A549 treated with ZK216348 at 1 μM for 4 hours (cell line): ENCODE data around the gene MAST1. TPM values are rescaled to one million over a fixed set of nuclear protein-coding genes. Genes with fewer than 3 reads are reported as not detected.

Experiments used
- total RNA-seq: library from RNA; stranded (reverse); fragments of 200-300 nt; extraction: Qiagen RNA extraction; gene quantifications from 5 replicates; pipeline ENCODE4 v1.2.3, GENCODE V29; 2022; ENCODE audit warnings: low read depth

Gene MAST1
- 0.98 to 2.5 TPM (median 2.5 TPM) in 5 replicates for total RNA-seq

GRCh38 chr19:12838182-12838885 is at the start of gene MAST1:
Gene MAST1 (plus strand): TSS chr19:12838515. CDS start chr19:12838573, 58 bp downstream.

DNA sequence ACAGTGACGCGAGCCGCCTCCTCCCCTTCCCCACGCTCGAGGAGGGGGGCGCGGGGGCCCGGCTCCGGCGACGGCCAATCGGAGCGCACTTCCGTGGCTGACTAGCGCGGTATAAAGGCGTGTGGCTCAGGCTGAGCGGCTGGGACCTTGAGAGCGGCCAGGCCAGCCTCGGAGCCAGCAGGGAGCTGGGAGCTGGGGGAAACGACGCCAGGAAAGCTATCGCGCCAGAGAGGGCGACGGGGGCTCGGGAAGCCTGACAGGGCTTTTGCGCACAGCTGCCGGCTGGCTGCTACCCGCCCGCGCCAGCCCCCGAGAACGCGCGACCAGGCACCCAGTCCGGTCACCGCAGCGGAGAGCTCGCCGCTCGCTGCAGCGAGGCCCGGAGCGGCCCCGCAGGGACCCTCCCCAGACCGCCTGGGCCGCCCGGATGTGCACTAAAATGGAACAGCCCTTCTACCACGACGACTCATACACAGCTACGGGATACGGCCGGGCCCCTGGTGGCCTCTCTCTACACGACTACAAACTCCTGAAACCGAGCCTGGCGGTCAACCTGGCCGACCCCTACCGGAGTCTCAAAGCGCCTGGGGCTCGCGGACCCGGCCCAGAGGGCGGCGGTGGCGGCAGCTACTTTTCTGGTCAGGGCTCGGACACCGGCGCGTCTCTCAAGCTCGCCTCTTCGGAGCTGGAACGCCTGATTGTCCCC is 46.8 kb upstream of the MAST1 start, which contains the start of gene JUNB:
Gene JUNB, plus strand, starts transcription at position 142 of the 706 bp plus-strand sequence. Its CDS starts 286 bp downstream, at position 428.

GRCh38 chr19:12801466-12802266 is 36.6 kb upstream of the MAST1 start, which contains the start of the genes PRDX2 and THSD8:
Gene PRDX2 (minus strand): TSS chr19:12801800. CDS start chr19:12801261, 539 bp downstream.
Gene THSD8 (plus strand): TSS chr19:12802069. CDS start chr19:12802072, 3 bp downstream.

DNA sequence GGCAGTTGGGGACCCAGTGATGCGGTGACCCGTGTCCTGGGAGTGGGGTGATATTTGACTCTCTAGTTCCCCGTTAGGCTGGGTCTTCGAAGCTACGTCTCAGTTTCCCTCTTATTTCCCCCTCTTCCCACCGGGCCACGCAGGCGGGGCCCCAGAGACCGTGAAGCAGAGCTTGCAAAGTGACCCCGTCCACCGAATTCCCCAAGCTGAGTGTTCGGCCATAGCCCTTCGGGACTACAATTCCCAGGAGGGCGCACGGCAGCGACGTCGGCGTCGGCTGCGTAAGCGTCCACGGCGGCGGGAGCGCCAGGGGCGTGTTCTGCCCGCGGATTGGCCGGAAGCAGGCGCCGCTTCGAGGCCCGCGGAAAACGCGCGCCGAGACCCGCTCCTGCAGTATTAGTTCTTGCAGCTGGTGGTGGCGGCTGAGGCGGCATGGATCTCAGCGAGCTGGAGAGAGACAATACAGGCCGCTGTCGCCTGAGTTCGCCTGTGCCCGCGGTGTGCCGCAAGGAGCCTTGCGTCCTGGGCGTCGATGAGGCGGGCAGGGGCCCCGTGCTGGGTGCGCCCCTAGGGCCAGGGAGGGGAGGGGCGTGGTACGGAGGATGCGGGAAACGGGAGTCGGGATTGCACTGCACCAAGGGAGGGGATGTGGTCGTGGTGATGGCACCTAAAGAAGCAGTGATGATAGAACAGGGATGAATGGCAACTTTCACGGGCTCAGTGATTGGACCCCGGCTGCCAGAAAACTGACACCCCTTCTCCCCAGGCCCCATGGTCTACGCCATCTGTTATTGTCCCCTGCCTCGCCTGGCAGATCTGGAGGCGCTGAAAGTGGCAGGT is 31.9 kb upstream of the MAST1 start, which contains the start of gene RNASEH2A:
Gene RNASEH2A, plus strand, starts transcription at position 343 of the 840 bp plus-strand sequence. Its CDS starts 90 bp downstream, at position 433.

DNA sequence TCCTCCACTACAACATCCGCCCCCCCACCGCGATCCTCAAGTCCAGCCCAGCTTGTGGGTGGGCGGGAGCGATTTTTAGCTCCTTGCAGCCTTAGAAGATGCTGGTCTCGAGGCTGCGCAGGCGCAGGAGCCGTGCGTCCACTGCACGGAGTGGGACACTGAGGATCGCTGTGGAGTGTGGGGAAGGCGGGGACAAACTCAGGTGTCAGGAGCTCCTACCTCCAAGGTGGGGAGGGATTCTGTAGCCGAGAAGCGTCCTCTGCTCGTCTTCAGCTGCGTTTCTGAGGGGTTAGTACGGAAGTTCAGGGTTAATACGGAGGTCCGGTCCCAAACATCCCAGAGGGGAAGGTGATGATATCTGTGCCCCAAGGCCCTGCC is 3.8 kb upstream of the MAST1 start, which contains the start of gene RTBDN:
Gene RTBDN, minus strand, starts transcription at position 14 of the 378 bp plus-strand sequence. CDS start 4,600 bp downstream, outside the sequence.

GRCh38 chr19:12881172-12881808 is 43.0 kb downstream of the MAST1 start, which contains the start of gene DNASE2:
Gene DNASE2 (minus strand): TSS chr19:12881449. CDS start chr19:12881375, 74 bp downstream.

GRCh38 chr19:12886969-12887747 is 48.8 kb downstream of the MAST1 start, which contains the start of gene KLF1:
Gene KLF1 (minus strand): TSS chr19:12887201. CDS start chr19:12887140, 61 bp downstream.

DNA sequence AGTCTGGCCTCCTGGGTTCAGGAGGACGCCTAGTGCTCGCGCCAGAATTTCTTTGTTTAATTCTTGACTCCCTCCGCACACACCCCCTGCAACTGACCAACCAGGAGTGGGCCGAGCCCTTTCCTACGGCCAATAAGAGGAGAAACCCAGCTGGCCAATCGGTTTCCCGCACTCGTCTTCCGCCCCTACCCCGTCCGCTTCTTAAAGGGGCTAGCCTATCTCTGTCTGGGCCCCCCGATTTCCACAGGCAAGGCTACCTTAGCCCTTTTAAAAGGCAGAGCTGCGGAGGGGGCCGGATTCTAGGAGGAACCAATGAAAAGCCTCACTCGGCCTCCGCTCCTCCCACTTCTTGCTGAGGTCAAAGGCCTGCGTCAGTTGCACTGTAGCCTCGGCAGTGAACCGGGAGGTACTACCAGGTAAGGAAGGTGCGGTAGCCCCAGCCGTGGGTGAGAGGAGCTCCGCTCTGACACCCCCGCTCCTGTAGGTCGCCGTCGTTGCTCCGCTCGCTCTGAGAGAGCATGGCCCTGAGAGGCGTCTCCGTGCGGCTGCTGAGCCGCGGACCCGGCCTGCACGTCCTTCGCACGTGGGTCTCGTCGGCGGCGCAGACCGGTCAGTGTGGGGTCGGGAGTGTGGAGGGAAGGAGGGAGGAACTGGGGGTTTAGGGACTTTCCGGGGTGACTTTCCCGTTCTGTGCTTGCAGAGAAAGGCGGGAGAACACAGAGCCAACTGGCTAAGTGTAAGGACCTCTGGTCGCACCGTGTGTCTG is 52.7 kb downstream of the MAST1 start, which contains the start of gene GCDH:
Gene GCDH, plus strand, starts transcription at position 374 of the 766 bp plus-strand sequence. Its CDS starts 145 bp downstream, at position 519.

Other genes starting within 250 kb of the MAST1 start
- gene ZNF490, start 227.7 kb upstream of the MAST1 start, total RNA-seq: 0.49 to 1.3 TPM (median 0.65 TPM) in 5 replicates
- 3.9 to 5.7 TPM (median 4.9 TPM) in 5 replicates for gene ZNF791, start 227.6 kb upstream of the MAST1 start, total RNA-seq
- 12.3 to 25.9 TPM (median 21.0 TPM) in 5 replicates for gene MAN2B1, start 171.8 kb upstream of the MAST1 start, total RNA-seq
- gene WDR83, start 171.7 kb upstream of the MAST1 start, total RNA-seq: 8.8 to 11.9 TPM (median 11.3 TPM) in 5 replicates
- gene DHPS, start 156.6 kb upstream of the MAST1 start, total RNA-seq: 29.3 to 58.1 TPM (median 49.9 TPM) in 5 replicates
- not detected in 5 replicates for gene GNG14, start 150.5 kb upstream of the MAST1 start, total RNA-seq
- gene FBXW9, start 141.9 kb upstream of the MAST1 start, total RNA-seq: 7.7 to 13.8 TPM (median 12.2 TPM) in 5 replicates
- 24.7 to 40.2 TPM (median 36.9 TPM) in 5 replicates for gene TNPO2, start 114.6 kb upstream of the MAST1 start, total RNA-seq
- 146 to 249 TPM (median 219 TPM) in 5 replicates for gene TRIR, start 103.8 kb upstream of the MAST1 start, total RNA-seq
- gene GET3, start 101.0 kb upstream of the MAST1 start, total RNA-seq: 63.4 to 104 TPM (median 94.9 TPM) in 5 replicates
- 0.47 to 0.85 TPM (median 0.62 TPM) in 5 replicates for gene BEST2, start 86.7 kb upstream of the MAST1 start, total RNA-seq
- 4.5 to 14.2 TPM (median 11.1 TPM) in 5 replicates for gene HOOK2, start 63.0 kb upstream of the MAST1 start, total RNA-seq
- 77.9 to 186 TPM (median 154 TPM) in 5 replicates for gene JUNB, start 47.0 kb upstream of the MAST1 start, total RNA-seq
- gene PRDX2, start 36.7 kb upstream of the MAST1 start, total RNA-seq: 0.61 to 1.1 TPM (median 0.78 TPM) in 5 replicates
- gene THSD8, start 36.4 kb upstream of the MAST1 start, total RNA-seq: 4.8 to 12.3 TPM (median 8.1 TPM) in 5 replicates
- gene RNASEH2A, start 31.9 kb upstream of the MAST1 start, total RNA-seq: 26.4 to 47.1 TPM (median 46.2 TPM) in 5 replicates
- 0.29 to 0.36 TPM in 2 of 5 replicates, not detected in the others for gene RTBDN, start 3.9 kb upstream of the MAST1 start, total RNA-seq
- gene DNASE2, start 42.9 kb downstream of the MAST1 start, total RNA-seq: 22.6 to 31.7 TPM (median 30.2 TPM) in 5 replicates
- gene KLF1, start 48.7 kb downstream of the MAST1 start, total RNA-seq: not detected in 5 replicates
- gene GCDH, start 52.6 kb downstream of the MAST1 start, total RNA-seq: 7.4 to 10.3 TPM (median 9.3 TPM) in 5 replicates
- 0.29 to 1.0 TPM (median 0.84 TPM) in 4 of 5 replicates, not detected in the other for gene SYCE2, start 80.8 kb downstream of the MAST1 start, total RNA-seq
- gene FARSA, start 95.2 kb downstream of the MAST1 start, total RNA-seq: 51.4 to 78.1 TPM (median 75.8 TPM) in 5 replicates
- gene CALR, start 100.1 kb downstream of the MAST1 start, total RNA-seq: 489 to 619 TPM (median 537 TPM) in 5 replicates
- 62.0 to 88.3 TPM (median 81.0 TPM) in 5 replicates for gene RAD23A, start 107.3 kb downstream of the MAST1 start, total RNA-seq
- gene GADD45GIP1, start 118.7 kb downstream of the MAST1 start, total RNA-seq: 28.1 to 58.3 TPM (median 54.3 TPM) in 5 replicates
- 0.08 to 0.19 TPM in 2 of 5 replicates, not detected in the others for gene DAND5, start 131.1 kb downstream of the MAST1 start, total RNA-seq
- gene NFIX, start 157.0 kb downstream of the MAST1 start, total RNA-seq: 2.2 to 4.9 TPM (median 4.5 TPM) in 5 replicates